ENCODE measurements around the gene HINT1. TPM values are rescaled to one million over a fixed set of nuclear protein-coding genes. Genes with fewer than 3 reads are reported as not detected.
A peak's percentile ranks its signal among the peaks of the same experiment; 100 is the strongest.

The HINT1 gene
- total RNA-seq (2022): 444 and 575 TPM in 2 replicates
- Bru-seq, nascent RNA: percentile 98 among the genes with signal in this experiment
- BruChase-seq, experiment 1, labeled RNA remaining after a 6-hour chase: percentile 98 among the genes with signal in this experiment
- BruChase-seq, experiment 2, labeled RNA remaining after a 2-hour chase: percentile 98 among the genes with signal in this experiment
- long read RNA-seq, transcript HINT1-209 (3 exons, 656 nt): minor isoform, 10 of 839 reads
- long read RNA-seq, transcript HINT1-204 (2 exons, 681 nt): minor isoform, 5 of 839 reads
- long read RNA-seq, transcript HINT1-201 (3 exons, 1,081 nt): major isoform, 793 of 839 reads
- long read RNA-seq, partial matches to known transcripts: 1 of 839 reads
- long read RNA-seq, other reads (novel, unspliced or antisense): 24 of 839 reads

- CTCF ChIA-PET: interaction anchor here (0.6 to 1.0 kb wide), 11 partner anchors 12 to 525 kb away, joined by 3 to 7 read pairs (median 4); partner anchors contain the start of gene CDC42SE2
- DNase-seq (ENCODE audit: unreplicated experiment): peak; percentile 98
- no TSS peak for BruUV-seq (replicated peaks)
- Mint-ChIP-seq H3K9me3 (ENCODE audit: unreplicated experiment) (no peaks in the 10 kb centered on the region), H3K27me3 (ENCODE audit: insufficient read depth, unreplicated experiment) (no peaks in the 10 kb centered on the region), H3K27ac (ENCODE audit: low read depth, unreplicated experiment) (peak within 1 kb of the TSS; percentile 65), H3K36me3 (ENCODE audit: insufficient read depth, unreplicated experiment) (peaks cover 35% of the 10 kb centered on the region), H3K4me3 (ENCODE audit: unreplicated experiment) (peak within 1 kb of the TSS; percentile 76), H3K4me1 (ENCODE audit: insufficient read depth, unreplicated experiment) (peaks cover 10% of the 10 kb centered on the region)
- POLR2A ChIA-PET: interaction anchor here (0.5 to 15.7 kb wide), 26 partner anchors 10 to 1212 kb away, joined by 3 to 392 read pairs (median 4); partner anchors contain the start of gene CDC42SE2
- peak; percentile 14 for TF ChIP-seq CTCF (IDR thresholded peaks at IDR 0.05; ENCODE audit: unreplicated experiment)
- intact Hi-C loops (cut with micrococcal nuclease): loop anchor here (1.0 kb wide), 1 partner anchor 137 kb away; no protein-coding TSS in a partner anchor
These were observed at the start of gene HINT1 for GRCh38 chr5:131165119-131165727. TSS of gene HINT1 (minus strand) at chr5:131165256. CDS start at chr5:131165205, 51 bp downstream.

GRCh38 chr5:131214609-131215227 lies 49.7 kb upstream of the HINT1 start:
- DNase-seq (ENCODE audit: unreplicated experiment): no peak
- CTCF ChIA-PET: interaction anchor here (0.6 to 2.0 kb wide), 5 partner anchors 9 to 202 kb away, joined by 3 to 7 read pairs (median 3); no protein-coding TSS in a partner anchor
- BruUV-seq (replicated peaks): no TSS peak
- intact Hi-C loops (cut with micrococcal nuclease): no loop called here
- H3K27ac Mint-ChIP-seq (ENCODE audit: low read depth, unreplicated experiment): no peak overlapping the region
- TF ChIP-seq CTCF (IDR thresholded peaks at IDR 0.05; ENCODE audit: unreplicated experiment): no peak
- H3K4me1 Mint-ChIP-seq (ENCODE audit: insufficient read depth, unreplicated experiment): peaks cover 6% of the 10 kb centered on the region
- no peaks in the 10 kb centered on the region for H3K36me3 Mint-ChIP-seq (ENCODE audit: insufficient read depth, unreplicated experiment)
- H3K4me3 Mint-ChIP-seq (ENCODE audit: unreplicated experiment): no peak overlapping the region
- H3K27me3 Mint-ChIP-seq (ENCODE audit: insufficient read depth, unreplicated experiment): no peaks in the 10 kb centered on the region
- POLR2A ChIA-PET: interaction anchor here (1.3 to 2.2 kb wide), 5 partner anchors 9 to 155 kb away, joined by 4 to 8 read pairs (median 5); partner anchors contain the start of gene CDC42SE2
- H3K9me3 Mint-ChIP-seq (ENCODE audit: unreplicated experiment): no peaks in the 10 kb centered on the region

- Mint-ChIP-seq H3K9me3 (ENCODE audit: unreplicated experiment) (no peaks in the 10 kb centered on the region), H3K4me1 (ENCODE audit: insufficient read depth, unreplicated experiment) (no peaks in the 10 kb centered on the region), H3K27me3 (ENCODE audit: insufficient read depth, unreplicated experiment) (no peaks in the 10 kb centered on the region), H3K27ac (ENCODE audit: low read depth, unreplicated experiment) (no peak overlapping the region), H3K36me3 (ENCODE audit: insufficient read depth, unreplicated experiment) (no peaks in the 10 kb centered on the region), H3K4me3 (ENCODE audit: unreplicated experiment) (no peak overlapping the region)
- no TSS peak for BruUV-seq (replicated peaks)
- intact Hi-C loops (cut with micrococcal nuclease): no loop called here
- POLR2A ChIA-PET: interaction anchor here (0.7 to 1.2 kb wide), 3 partner anchors 14 to 26 kb away, joined by 3 to 5 read pairs (median 3); no protein-coding TSS in a partner anchor
- no peak for DNase-seq (ENCODE audit: unreplicated experiment)
- CTCF ChIA-PET: interaction anchor here (0.6 to 1.1 kb wide), 2 partner anchors 10 to 169 kb away, joined by 3 read pairs; no protein-coding TSS in a partner anchor
- no peak for TF ChIP-seq CTCF (IDR thresholded peaks at IDR 0.05; ENCODE audit: unreplicated experiment)
These were observed 47.5 kb upstream of the HINT1 start for GRCh38 chr5:131212471-131213021.

Data from MCF 10A (cell line).